ENCODE measurements around the gene TMEM120B. TPM values are rescaled to one million over a fixed set of nuclear protein-coding genes. Genes with fewer than 3 reads are reported as not detected.
"Not testable (repeated sequence)": the region's sequence is repeated elsewhere in the genome, so short reads cannot be mapped to it uniquely, and the experiment has no call there.

The TMEM120B gene
- total and polyA plus RNA-seq, 2 of the 4 experiments (the other 2 are of a cell fraction), result 10.6 to 18.4 TPM

- no peaks in the 10 kb centered on the region for H3K27me3 ChIP-seq (ENCODE audit: control insufficient read depth, insufficient read depth, low read length)
- POLR2A ChIA-PET (ENCODE audit: unreplicated experiment), result no interaction called here
Observed at GRCh38 chr12:121789800-121790728, 77.5 kb downstream of the TMEM120B start.

GRCh38 chr12:121790785-121791184, 78.2 kb downstream of the TMEM120B start:
- H2BK15ac ChIP-seq (ENCODE audit: low read depth, low read length); H3K4me2 ChIP-seq (ENCODE audit: low read depth, low read length); H3K23ac ChIP-seq (ENCODE audit: low read depth, low read length); in situ Hi-C loops (cut with MboI; ENCODE audit: low sequenced_read_pairs); H3K56ac ChIP-seq (ENCODE audit: extremely low read depth, insufficient read depth, low read length); H3K18ac ChIP-seq (ENCODE audit: low read depth, low read length); H2BK5ac ChIP-seq (ENCODE audit: low read depth, low read length, poor library complexity, severe bottlenecking); H2BK120ac ChIP-seq (ENCODE audit: low read depth, low read length); H3K27me3 ChIP-seq (ENCODE audit: control insufficient read depth, insufficient read depth, low read length); H3K14ac ChIP-seq (replicated peaks; ENCODE audit: low read depth, low read length); H4K5ac ChIP-seq (ENCODE audit: low read depth, low read length); CTCF ChIA-PET; H2AK5ac ChIP-seq (ENCODE audit: low read depth, low read length); H3K4me1 ChIP-seq (ENCODE audit: control insufficient read depth, insufficient read depth, low read length); H3K4me3 ChIP-seq (ENCODE audit: insufficient read depth, low read depth, low read length); H3K9me1 ChIP-seq (ENCODE audit: insufficient read depth, low read length); dilution Hi-C loops (cut with HindIII; ENCODE audit: low sequenced_read_pairs, unreplicated experiment); POLR2A ChIA-PET (ENCODE audit: unreplicated experiment); DNase-seq; H3K27ac ChIP-seq (ENCODE audit: insufficient read depth, low read length); H2AFZ ChIP-seq (replicated peaks; ENCODE audit: low read length, poor library complexity); ATAC-seq (ENCODE audit: low read depth); H4K8ac ChIP-seq (ENCODE audit: low read depth in 2 of 2, low read length in 2 of 2); BruUV-seq (replicated peaks); H2BK20ac ChIP-seq (ENCODE audit: low read depth, low read length); H3K9ac ChIP-seq (ENCODE audit: low read depth, low read length); H3K9me3 ChIP-seq (ENCODE audit: control insufficient read depth, insufficient read depth, low read length); H3K36me3 ChIP-seq (ENCODE audit: control insufficient read depth, insufficient read depth, low read length); H3K4ac ChIP-seq (ENCODE audit: low read depth, low read length); H2AK9ac ChIP-seq (replicated peaks; ENCODE audit: low read depth, low read length, poor library complexity); H4K91ac ChIP-seq (ENCODE audit: insufficient read depth, low read depth, low read length): not testable (repeated sequence)
- intact Hi-C loops (cut with micrococcal nuclease), result loop anchor here (5.0 to 10.0 kb wide), 2 partner anchors 78 to 236 kb away; partner anchors contain the start of gene TMEM120B
- WGBS, 2 experiments (ENCODE audit: extremely low coverage in 2 of 2, insufficient read length in 1 of 2), result no CpG with 5 or more reads among the region's 8 CpGs
- Histone ChIP-seq H4K20me1 (ENCODE audit: insufficient read depth, low read length) (peaks cover 11% of the 10 kb centered on the region; the same call in 1 of the 2 replicates), H3K79me1 (ENCODE audit: low read depth in 1 of 2, low read length in 2 of 2) (peaks cover 0 to 18% of the 10 kb centered on the region in 2 experiments; a peak in 2 of 4 replicates)

More at GRCh38 chr12:121789800-121790728, 77.5 kb downstream of the TMEM120B start:
- no peak overlapping the region for H3K9ac ChIP-seq (ENCODE audit: low read depth, low read length)
- H3K4me2 ChIP-seq (ENCODE audit: low read depth, low read length), result no peak overlapping the region
- no peak overlapping the region for H3K56ac ChIP-seq (ENCODE audit: extremely low read depth, insufficient read depth, low read length)
- no peaks in the 10 kb centered on the region for H3K36me3 ChIP-seq (ENCODE audit: control insufficient read depth, insufficient read depth, low read length)
- H3K79me1 ChIP-seq (ENCODE audit: low read depth in 1 of 2, low read length in 2 of 2), result peaks cover 0 to 11% of the 10 kb centered on the region in 2 experiments; a peak in 2 of 4 replicates
- intact Hi-C loops (cut with micrococcal nuclease), result loop anchor here (5.0 to 10.0 kb wide), 2 partner anchors 78 to 235 kb away; partner anchors contain the start of gene TMEM120B
- H2BK120ac ChIP-seq (ENCODE audit: low read depth, low read length), result no peak overlapping the region; the same call in 1 of the 2 replicates
- no peak overlapping the region for H4K91ac ChIP-seq (ENCODE audit: insufficient read depth, low read depth, low read length)
- H3K4ac ChIP-seq (ENCODE audit: low read depth, low read length), result no peak overlapping the region
- DNase-seq, result peak; percentile 34
- H2BK20ac ChIP-seq (ENCODE audit: low read depth, low read length), result no peak overlapping the region
- H3K9me3 ChIP-seq (ENCODE audit: control insufficient read depth, insufficient read depth, low read length), result no peaks in the 10 kb centered on the region
- H3K4me1 ChIP-seq (ENCODE audit: control insufficient read depth, insufficient read depth, low read length), result peaks cover 9% of the 10 kb centered on the region
- no peak for TF ChIP-seq MXI1 (IDR thresholded peaks at IDR 0.05; ENCODE audit: borderline replicate concordance, low read depth, low read length)
- no peak for TF ChIP-seq MAFK (IDR thresholded peaks at IDR 0.05; ENCODE audit: low read depth, low read length)
- TF ChIP-seq ELK1 (IDR thresholded peaks at IDR 0.05; ENCODE audit: borderline replicate concordance, low read depth, low read length), result no peak
- peak; percentile 25; the same call in 1 of the 2 replicates for TF ChIP-seq MAZ (IDR thresholded peaks at IDR 0.05; ENCODE audit: borderline replicate concordance, low read depth, low read length)
- in situ Hi-C loops (cut with MboI; ENCODE audit: low sequenced_read_pairs), result no loop called here
- peak overlapping the region; percentile 53; the same call in 1 of the 2 replicates for H3K23ac ChIP-seq (ENCODE audit: low read depth, low read length)
- no peak overlapping the region for H2BK15ac ChIP-seq (ENCODE audit: low read depth, low read length)
- no peak overlapping the region for H3K4me3 ChIP-seq (ENCODE audit: insufficient read depth, low read depth, low read length)
- no peak overlapping the region; the same call in 1 of the 2 replicates for H3K14ac ChIP-seq (replicated peaks; ENCODE audit: low read depth, low read length)
- ATAC-seq (ENCODE audit: low read depth), result no peak
- no TSS peak for BruUV-seq (replicated peaks)
- peaks cover 9% of the 10 kb centered on the region; the same call in 1 of the 2 replicates for H3K9me1 ChIP-seq (ENCODE audit: insufficient read depth, low read length)
- CTCF ChIA-PET, result no interaction called here
- H4K8ac ChIP-seq (ENCODE audit: low read depth in 2 of 2, low read length in 2 of 2), result peak overlapping the region in 1 of 2 experiments; percentile 15; a peak in 1 of 4 replicates
- no peak overlapping the region for H2BK5ac ChIP-seq (ENCODE audit: low read depth, low read length, poor library complexity, severe bottlenecking)
- no peak overlapping the region for H4K5ac ChIP-seq (ENCODE audit: low read depth, low read length)
- dilution Hi-C loops (cut with HindIII; ENCODE audit: low sequenced_read_pairs, unreplicated experiment), result no loop called here
- H3K27ac ChIP-seq (ENCODE audit: insufficient read depth, low read length), result no peak overlapping the region
- WGBS, 2 experiments (ENCODE audit: extremely low coverage in 2 of 2, insufficient read length in 1 of 2), result 69% methylated on average over 12 of the region's 28 CpGs; no CpG with 5 or more reads in 1 of the 2 experiments
- H2AK5ac ChIP-seq (ENCODE audit: low read depth, low read length), result peak overlapping the region; percentile 73; the same call in 1 of the 2 replicates
- peaks cover 11% of the 10 kb centered on the region; the same call in 1 of the 2 replicates for H4K20me1 ChIP-seq (ENCODE audit: insufficient read depth, low read length)
- H2AFZ ChIP-seq (replicated peaks; ENCODE audit: low read length, poor library complexity), result peak overlapping the region; percentile 65
- H2AK9ac ChIP-seq (replicated peaks; ENCODE audit: low read depth, low read length, poor library complexity), result peak overlapping the region; percentile 80
- H3K18ac ChIP-seq (ENCODE audit: low read depth, low read length), result no peak overlapping the region

All from IMR-90 (cell line).